ENCODE data around the gene PAQR8.

The PAQR8 gene

GRCh38 chr6:52333840-52334200 is 28.1 kb upstream of the PAQR8 start:
- Histone ChIP-seq H3K9me3 (ENCODE audit: low read length) (no peaks in the 10 kb centered on the region), H3K36me3 (ENCODE audit: insufficient read depth, low read length) (no peaks in the 10 kb centered on the region), H3K4me1 (ENCODE audit: insufficient read depth, low read length) (peaks cover 2% of the 10 kb centered on the region), H3K4me3 (ENCODE audit: low read length) (no peak overlapping the region), H2AFZ (ENCODE audit: low read depth, low read length) (no peak overlapping the region), H3K27me3 (ENCODE audit: insufficient read depth, low read length) (no peaks in the 10 kb centered on the region)

GRCh38 chr6:52335576-52335975 is 26.4 kb upstream of the PAQR8 start:
- Histone ChIP-seq H3K9me3 (ENCODE audit: low read length) (no peaks in the 10 kb centered on the region), H3K27me3 (ENCODE audit: insufficient read depth, low read length) (no peaks in the 10 kb centered on the region)

GRCh38 chr6:52336919-52337561 is 24.9 kb upstream of the PAQR8 start:
- Histone ChIP-seq H2AFZ (ENCODE audit: low read depth, low read length) (no peak overlapping the region), H3K9me3 (ENCODE audit: low read length) (no peaks in the 10 kb centered on the region), H3K4me1 (ENCODE audit: insufficient read depth, low read length) (peaks cover 2% of the 10 kb centered on the region), H3K27me3 (ENCODE audit: insufficient read depth, low read length) (no peaks in the 10 kb centered on the region), H3K4me3 (ENCODE audit: low read length) (no peak overlapping the region), H3K36me3 (ENCODE audit: insufficient read depth, low read length) (no peaks in the 10 kb centered on the region)

More at GRCh38 chr6:52335576-52335975, 26.4 kb upstream of the PAQR8 start:
- no peaks in the 10 kb centered on the region for H3K36me3 ChIP-seq (ENCODE audit: insufficient read depth, low read length)
- peaks cover 2% of the 10 kb centered on the region for H3K4me1 ChIP-seq (ENCODE audit: insufficient read depth, low read length)
- no peak overlapping the region for H3K4me3 ChIP-seq (ENCODE audit: low read length)
- no peak overlapping the region for H2AFZ ChIP-seq (ENCODE audit: low read depth, low read length)

- no peaks in the 10 kb centered on the region for H3K9me3 ChIP-seq (ENCODE audit: low read length)
- peaks cover 2% of the 10 kb centered on the region for H3K4me1 ChIP-seq (ENCODE audit: insufficient read depth, low read length)
- H3K27me3 ChIP-seq (ENCODE audit: insufficient read depth, low read length): no peaks in the 10 kb centered on the region
- no peaks in the 10 kb centered on the region for H3K36me3 ChIP-seq (ENCODE audit: insufficient read depth, low read length)
- no peak overlapping the region for H3K4me3 ChIP-seq (ENCODE audit: low read length)
- no peak overlapping the region for H2AFZ ChIP-seq (ENCODE audit: low read depth, low read length)
These were observed 24.2 kb upstream of the PAQR8 start for GRCh38 chr6:52337633-52338290.

- no peak overlapping the region for H3K4me3 ChIP-seq (ENCODE audit: low read length)
- H3K36me3 ChIP-seq (ENCODE audit: insufficient read depth, low read length): no peaks in the 10 kb centered on the region
- H3K9me3 ChIP-seq (ENCODE audit: low read length): no peaks in the 10 kb centered on the region
- no peaks in the 10 kb centered on the region for H3K27me3 ChIP-seq (ENCODE audit: insufficient read depth, low read length)
- peaks cover 2% of the 10 kb centered on the region for H3K4me1 ChIP-seq (ENCODE audit: insufficient read depth, low read length)
- H2AFZ ChIP-seq (ENCODE audit: low read depth, low read length): no peak overlapping the region
These were observed 21.4 kb upstream of the PAQR8 start for GRCh38 chr6:52340603-52340880.

- H3K9me3 ChIP-seq (ENCODE audit: low read length): no peaks in the 10 kb centered on the region
- no peak overlapping the region for H3K4me3 ChIP-seq (ENCODE audit: low read length)
- no peak overlapping the region for H2AFZ ChIP-seq (ENCODE audit: low read depth, low read length)
- no peaks in the 10 kb centered on the region for H3K36me3 ChIP-seq (ENCODE audit: insufficient read depth, low read length)
- peaks cover 2% of the 10 kb centered on the region for H3K4me1 ChIP-seq (ENCODE audit: insufficient read depth, low read length)
- H3K27me3 ChIP-seq (ENCODE audit: insufficient read depth, low read length): no peaks in the 10 kb centered on the region
These were observed 20.2 kb upstream of the PAQR8 start for GRCh38 chr6:52341561-52342260.

GRCh38 chr6:52345311-52345710 is 16.6 kb upstream of the PAQR8 start:
- H3K36me3 ChIP-seq (ENCODE audit: insufficient read depth, low read length): no peaks in the 10 kb centered on the region
- H3K4me3 ChIP-seq (ENCODE audit: low read length): no peak overlapping the region
- no peaks in the 10 kb centered on the region for H3K27me3 ChIP-seq (ENCODE audit: insufficient read depth, low read length)
- H2AFZ ChIP-seq (ENCODE audit: low read depth, low read length): no peak overlapping the region
- H3K9me3 ChIP-seq (ENCODE audit: low read length): no peaks in the 10 kb centered on the region
- peaks cover 16% of the 10 kb centered on the region for H3K4me1 ChIP-seq (ENCODE audit: insufficient read depth, low read length)

- Histone ChIP-seq H3K36me3 (ENCODE audit: insufficient read depth, low read length) (no peaks in the 10 kb centered on the region), H2AFZ (ENCODE audit: low read depth, low read length) (no peak overlapping the region), H3K9me3 (ENCODE audit: low read length) (no peaks in the 10 kb centered on the region), H3K4me1 (ENCODE audit: insufficient read depth, low read length) (peaks cover 16% of the 10 kb centered on the region), H3K27me3 (ENCODE audit: insufficient read depth, low read length) (no peaks in the 10 kb centered on the region), H3K4me3 (ENCODE audit: low read length) (no peak overlapping the region)
These were observed 15.4 kb upstream of the PAQR8 start for GRCh38 chr6:52346503-52346902.

- no peaks in the 10 kb centered on the region for H3K27me3 ChIP-seq (ENCODE audit: insufficient read depth, low read length)
- peaks cover 21% of the 10 kb centered on the region for H3K4me1 ChIP-seq (ENCODE audit: insufficient read depth, low read length)
- no peaks in the 10 kb centered on the region for H3K36me3 ChIP-seq (ENCODE audit: insufficient read depth, low read length)
- no peak overlapping the region for H2AFZ ChIP-seq (ENCODE audit: low read depth, low read length)
- no peaks in the 10 kb centered on the region for H3K9me3 ChIP-seq (ENCODE audit: low read length)
- no peak overlapping the region for H3K4me3 ChIP-seq (ENCODE audit: low read length)
These were observed 14.1 kb upstream of the PAQR8 start for GRCh38 chr6:52347818-52348217.

GRCh38 chr6:52351879-52352238 is 10.1 kb upstream of the PAQR8 start:
- H3K4me1 ChIP-seq (ENCODE audit: insufficient read depth, low read length): peaks cover 27% of the 10 kb centered on the region
- no peaks in the 10 kb centered on the region for H3K27me3 ChIP-seq (ENCODE audit: insufficient read depth, low read length)
- no peaks in the 10 kb centered on the region for H3K9me3 ChIP-seq (ENCODE audit: low read length)
- H2AFZ ChIP-seq (ENCODE audit: low read depth, low read length): no peak overlapping the region
- H3K4me3 ChIP-seq (ENCODE audit: low read length): no peak overlapping the region
- no peaks in the 10 kb centered on the region for H3K36me3 ChIP-seq (ENCODE audit: insufficient read depth, low read length)

- H2AFZ ChIP-seq (ENCODE audit: low read depth, low read length): no peak overlapping the region
- no peaks in the 10 kb centered on the region for H3K27me3 ChIP-seq (ENCODE audit: insufficient read depth, low read length)
- peaks cover 27% of the 10 kb centered on the region for H3K4me1 ChIP-seq (ENCODE audit: insufficient read depth, low read length)
- no peaks in the 10 kb centered on the region for H3K36me3 ChIP-seq (ENCODE audit: insufficient read depth, low read length)
- H3K4me3 ChIP-seq (ENCODE audit: low read length): no peak overlapping the region
- no peaks in the 10 kb centered on the region for H3K9me3 ChIP-seq (ENCODE audit: low read length)
These were observed 9.5 kb upstream of the PAQR8 start for GRCh38 chr6:52352239-52353018.

GRCh38 chr6:52356017-52356416 is 5.9 kb upstream of the PAQR8 start:
- Histone ChIP-seq H2AFZ (ENCODE audit: low read depth, low read length) (no peak overlapping the region), H3K4me1 (ENCODE audit: insufficient read depth, low read length) (peaks cover 11% of the 10 kb centered on the region), H3K27me3 (ENCODE audit: insufficient read depth, low read length) (no peaks in the 10 kb centered on the region), H3K36me3 (ENCODE audit: insufficient read depth, low read length) (no peaks in the 10 kb centered on the region), H3K4me3 (ENCODE audit: low read length) (no peak overlapping the region), H3K9me3 (ENCODE audit: low read length) (no peaks in the 10 kb centered on the region)

- Histone ChIP-seq H3K4me1 (ENCODE audit: insufficient read depth, low read length) (peaks cover 7% of the 10 kb centered on the region), H3K4me3 (ENCODE audit: low read length) (no peak overlapping the region), H3K9me3 (ENCODE audit: low read length) (no peaks in the 10 kb centered on the region), H2AFZ (ENCODE audit: low read depth, low read length) (no peak overlapping the region), H3K36me3 (ENCODE audit: insufficient read depth, low read length) (no peaks in the 10 kb centered on the region), H3K27me3 (ENCODE audit: insufficient read depth, low read length) (no peaks in the 10 kb centered on the region)
These were observed 2.5 kb upstream of the PAQR8 start for GRCh38 chr6:52359403-52359802.
